ENCODE results near the gene RPL23.
A peak's percentile ranks its signal among the peaks of the same experiment; 100 is the strongest.

Gene RPL23

GRCh38 chr17:38883592-38884526 lies 30.3 kb upstream of the RPL23 start:
- peak; percentile 40 for DNase-seq

- DNase-seq: no peak
Observed at GRCh38 chr17:38882870-38883269, 29.3 kb upstream of the RPL23 start.

GRCh38 chr17:38881600-38882191 lies 28.2 kb upstream of the RPL23 start:
- no peak for DNase-seq

GRCh38 chr17:38879878-38880665 lies 26.6 kb upstream of the RPL23 start:
- no peak for DNase-seq

- peak; percentile 45 for DNase-seq
Observed at GRCh38 chr17:38877130-38877851, 23.8 kb upstream of the RPL23 start.

- no peak for DNase-seq
Observed at GRCh38 chr17:38875477-38876075, 22.1 kb upstream of the RPL23 start.

GRCh38 chr17:38874505-38875400 lies 21.2 kb upstream of the RPL23 start:
- no peak for DNase-seq

- DNase-seq: no peak
Observed at GRCh38 chr17:38873640-38874380, 20.3 kb upstream of the RPL23 start.

GRCh38 chr17:38872671-38873385 lies 19.3 kb upstream of the RPL23 start:
- no peak for DNase-seq

GRCh38 chr17:38872027-38872511 lies 18.5 kb upstream of the RPL23 start:
- DNase-seq: no peak

- no peak for DNase-seq
Observed at GRCh38 chr17:38871247-38872015, 17.9 kb upstream of the RPL23 start.

- DNase-seq: peak; percentile 65
Observed at GRCh38 chr17:38870259-38871165, 17.0 kb upstream of the RPL23 start.

- DNase-seq: peak; percentile 89
Observed at GRCh38 chr17:38869526-38870258, 16.2 kb upstream of the RPL23 start, which contains the start of gene LASP1. TSS of gene LASP1 (plus strand) at chr17:38870058. CDS start at chr17:38870190, 132 bp downstream.

- DNase-seq: peak; percentile 91
Observed at GRCh38 chr17:38868817-38869525, 15.4 kb upstream of the RPL23 start.

- no peak for DNase-seq
Observed at GRCh38 chr17:38867968-38868816, 14.7 kb upstream of the RPL23 start.

Data from midbrain (tissue), 1 donor.